PFSK-1 (cell line): ENCODE results near the gene TMPRSS11B.

ENCODE experiments used
- FOXP2 ChIP-seq: optimal IDR thresholded peaks from 2 replicates; pipeline ENCODE3; 2011; ENCODE audit warnings: borderline replicate concordance, control low read depth, inconsistent platforms; ENCODE audit not compliant: insufficient read depth; ENCODE audit errors: extremely low read length, extremely low read depth
- POLR2AphosphoS5 ChIP-seq: IDR thresholded peaks from 2 replicates; pipeline ENCODE4 v1.6.1; 2012; ENCODE audit warnings: low read depth, mild to moderate bottlenecking, control low read depth, low read length, moderate library complexity
- SIN3A ChIP-seq: IDR thresholded peaks from 2 replicates; pipeline ENCODE4 v1.6.1; 2012; ENCODE audit warnings: mild to moderate bottlenecking, low read length, moderate library complexity, borderline replicate concordance; ENCODE audit not compliant: insufficient read depth
- TAF1 ChIP-seq: IDR thresholded peaks from 2 replicates; pipeline ENCODE4 v1.6.1; 2012; ENCODE audit warnings: low read length, control low read depth, borderline replicate concordance; ENCODE audit not compliant: insufficient read depth
- TF ChIP-seq, protein P1 (sequence below), 2 experiments: IDR thresholded peaks; 2 replicates each; pipeline versions ENCODE4 v1.6.1 to v1.8.0; 2011 to 2012; ENCODE audit warnings: low read depth in 2 of 2, low read length in 2 of 2, control low read depth in 1 of 2, inconsistent platforms in 1 of 2, mild to moderate bottlenecking in 1 of 2, moderate library complexity in 1 of 2; ENCODE audit not compliant: insufficient read depth in 1 of 2

The TMPRSS11B gene

DNA sequence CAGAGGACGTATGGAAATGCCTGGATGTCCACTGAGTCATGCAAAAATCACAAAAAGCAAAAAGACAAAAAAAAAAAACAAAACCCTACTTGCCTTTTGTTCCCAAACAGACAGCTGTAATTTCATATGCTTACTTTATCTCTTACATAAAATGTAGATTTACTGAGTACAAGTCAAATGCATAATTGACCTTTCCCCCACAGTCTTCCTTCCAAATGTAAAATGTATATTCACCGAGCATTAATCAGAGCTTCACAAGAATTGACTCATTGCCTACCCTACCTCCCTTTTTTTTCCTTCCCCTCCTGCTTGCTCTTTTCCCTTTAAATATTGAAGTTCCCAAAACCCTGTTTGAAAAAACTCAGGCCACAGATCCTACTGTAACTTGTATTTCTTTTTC is 32.5 kb upstream of the TMPRSS11B start:
- TF ChIP-seq TAF1: no peak
- TF ChIP-seq SIN3A: no peak
- TF ChIP-seq, protein P1, sequence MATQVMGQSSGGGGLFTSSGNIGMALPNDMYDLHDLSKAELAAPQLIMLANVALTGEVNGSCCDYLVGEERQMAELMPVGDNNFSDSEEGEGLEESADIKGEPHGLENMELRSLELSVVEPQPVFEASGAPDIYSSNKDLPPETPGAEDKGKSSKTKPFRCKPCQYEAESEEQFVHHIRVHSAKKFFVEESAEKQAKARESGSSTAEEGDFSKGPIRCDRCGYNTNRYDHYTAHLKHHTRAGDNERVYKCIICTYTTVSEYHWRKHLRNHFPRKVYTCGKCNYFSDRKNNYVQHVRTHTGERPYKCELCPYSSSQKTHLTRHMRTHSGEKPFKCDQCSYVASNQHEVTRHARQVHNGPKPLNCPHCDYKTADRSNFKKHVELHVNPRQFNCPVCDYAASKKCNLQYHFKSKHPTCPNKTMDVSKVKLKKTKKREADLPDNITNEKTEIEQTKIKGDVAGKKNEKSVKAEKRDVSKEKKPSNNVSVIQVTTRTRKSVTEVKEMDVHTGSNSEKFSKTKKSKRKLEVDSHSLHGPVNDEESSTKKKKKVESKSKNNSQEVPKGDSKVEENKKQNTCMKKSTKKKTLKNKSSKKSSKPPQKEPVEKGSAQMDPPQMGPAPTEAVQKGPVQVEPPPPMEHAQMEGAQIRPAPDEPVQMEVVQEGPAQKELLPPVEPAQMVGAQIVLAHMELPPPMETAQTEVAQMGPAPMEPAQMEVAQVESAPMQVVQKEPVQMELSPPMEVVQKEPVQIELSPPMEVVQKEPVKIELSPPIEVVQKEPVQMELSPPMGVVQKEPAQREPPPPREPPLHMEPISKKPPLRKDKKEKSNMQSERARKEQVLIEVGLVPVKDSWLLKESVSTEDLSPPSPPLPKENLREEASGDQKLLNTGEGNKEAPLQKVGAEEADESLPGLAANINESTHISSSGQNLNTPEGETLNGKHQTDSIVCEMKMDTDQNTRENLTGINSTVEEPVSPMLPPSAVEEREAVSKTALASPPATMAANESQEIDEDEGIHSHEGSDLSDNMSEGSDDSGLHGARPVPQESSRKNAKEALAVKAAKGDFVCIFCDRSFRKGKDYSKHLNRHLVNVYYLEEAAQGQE (IDR thresholded peaks at IDR 0.05; ENCODE audit: insufficient read depth in 1 of 2, low read depth in 2 of 2, low read length in 2 of 2): no peak
- no peak for TF ChIP-seq FOXP2
- TF ChIP-seq POLR2AphosphoS5: no peak

DNA sequence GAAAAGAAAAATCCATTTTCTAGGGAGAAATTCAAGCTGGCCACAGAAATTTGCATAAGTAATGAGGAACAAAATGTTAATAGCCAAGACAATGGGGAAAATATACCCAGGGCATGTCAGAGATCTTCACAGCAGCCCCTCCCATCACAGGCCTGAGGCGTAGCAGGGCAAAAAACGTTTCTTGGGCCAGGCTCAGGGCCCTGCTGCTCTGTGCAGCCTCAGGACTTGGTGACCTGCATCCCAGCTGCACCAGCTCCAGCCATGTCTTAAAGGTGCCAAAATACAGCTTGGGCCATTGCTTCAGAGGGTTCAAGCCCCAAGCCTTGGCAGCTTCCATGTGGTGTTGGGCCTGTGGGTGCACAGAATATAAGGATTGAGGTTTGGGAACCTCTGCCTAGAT is 32.1 kb upstream of the TMPRSS11B start:
- TF ChIP-seq SIN3A: no peak
- no peak for TF ChIP-seq TAF1
- no peak for TF ChIP-seq POLR2AphosphoS5
- TF ChIP-seq, protein P1 (IDR thresholded peaks at IDR 0.05; ENCODE audit: insufficient read depth in 1 of 2, low read depth in 2 of 2, low read length in 2 of 2): no peak
- no peak for TF ChIP-seq FOXP2

DNA sequence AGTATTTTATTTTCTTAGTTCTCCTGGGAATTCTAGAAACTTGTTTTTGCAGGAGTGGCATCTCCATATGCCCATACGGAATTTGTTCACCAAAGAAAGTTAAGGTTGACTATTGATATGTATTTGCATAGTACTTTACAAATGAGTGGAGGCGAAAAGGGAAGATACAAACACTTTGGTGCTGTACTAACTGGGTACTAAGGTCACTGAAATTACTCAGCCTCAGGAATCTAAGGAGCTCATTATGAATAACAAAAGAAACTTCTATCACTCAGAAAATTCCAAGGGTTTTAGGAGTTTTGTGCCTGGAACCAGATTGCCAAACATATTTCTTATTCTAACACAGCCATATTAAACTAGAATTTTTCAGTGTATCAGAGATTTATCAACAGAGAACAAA is 27.4 kb upstream of the TMPRSS11B start:
- TF ChIP-seq FOXP2: no peak

DNA sequence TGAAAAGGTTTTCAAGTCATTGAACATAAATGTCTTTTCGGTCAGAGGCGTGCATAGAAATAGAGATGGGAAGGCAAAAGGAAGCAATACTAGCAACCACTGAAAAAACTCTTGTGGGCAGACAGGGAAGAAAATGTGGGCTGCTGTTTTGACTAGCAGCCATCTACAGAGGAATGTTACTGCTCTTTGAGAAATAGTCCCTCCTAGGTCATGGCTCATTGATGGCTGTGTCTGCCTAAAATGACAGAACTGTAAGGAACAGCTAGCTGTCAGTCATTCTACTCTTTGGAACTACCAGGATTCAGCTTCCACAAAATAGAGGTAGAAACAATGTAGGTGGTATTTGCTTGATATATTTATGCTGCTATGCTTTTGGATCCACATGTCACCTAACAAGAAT is 26.9 kb upstream of the TMPRSS11B start:
- TF ChIP-seq TAF1 (no peak), SIN3A (no peak), FOXP2 (no peak), POLR2AphosphoS5 (no peak)
- TF ChIP-seq, protein P1 (IDR thresholded peaks at IDR 0.05; ENCODE audit: insufficient read depth in 1 of 2, low read depth in 2 of 2, low read length in 2 of 2): no peak

DNA sequence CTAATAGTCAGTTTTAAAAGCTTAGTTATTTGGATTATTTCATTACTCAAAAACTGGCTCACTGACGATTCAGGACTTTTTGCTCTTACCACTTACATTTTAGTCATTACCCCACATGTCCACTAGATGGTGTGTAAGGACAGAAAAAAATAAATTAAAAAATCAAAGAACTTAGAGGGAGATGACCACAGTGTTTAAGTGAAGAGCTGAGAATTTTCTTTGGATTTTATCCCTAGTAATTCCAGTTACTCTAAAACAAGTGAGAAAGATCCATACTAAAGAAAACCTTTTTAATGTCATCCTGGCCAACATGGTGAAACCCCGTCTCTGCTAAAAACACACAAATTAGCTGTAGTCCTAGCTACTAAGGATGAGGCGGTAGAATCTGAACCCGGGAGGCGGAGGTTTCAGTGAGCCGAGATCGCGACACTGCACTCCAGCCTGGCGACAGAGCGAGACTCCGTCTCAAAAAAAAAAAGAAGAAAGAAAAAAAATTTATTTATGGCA is 26.4 kb upstream of the TMPRSS11B start:
- TF ChIP-seq FOXP2 (no peak), TAF1 (no peak)

DNA sequence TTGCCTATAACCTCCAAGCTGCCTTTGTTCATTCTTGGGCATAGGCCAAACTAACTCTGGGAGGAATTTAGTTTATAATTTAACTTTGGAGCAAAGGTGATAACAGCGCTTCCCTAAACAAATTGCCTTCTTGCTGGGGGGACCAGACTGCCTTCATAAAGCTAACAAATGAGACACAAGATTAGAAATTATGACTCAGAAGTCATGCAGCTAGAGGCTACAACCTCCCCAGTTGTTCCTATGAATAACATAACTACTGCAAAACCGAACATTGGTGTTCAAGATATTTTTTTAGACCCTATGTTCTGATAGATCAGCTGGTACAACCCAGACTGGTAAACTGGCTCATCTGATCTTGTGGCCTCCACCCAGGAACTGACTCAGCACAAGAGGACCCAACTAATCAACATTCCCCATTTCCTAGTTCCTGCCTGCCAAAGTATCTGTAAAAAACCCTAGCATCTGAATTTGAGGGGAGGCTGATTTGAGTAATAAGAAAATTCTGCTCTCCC is 22.0 kb upstream of the TMPRSS11B start:
- no peak for TF ChIP-seq SIN3A
- TF ChIP-seq TAF1: no peak
- TF ChIP-seq, protein P1 (IDR thresholded peaks at IDR 0.05; ENCODE audit: insufficient read depth in 1 of 2, low read depth in 2 of 2, low read length in 2 of 2): no peak
- no peak for TF ChIP-seq POLR2AphosphoS5
- TF ChIP-seq FOXP2: no peak
